H1 (cell line): Measurements from ENCODE around the gene LARP4B. TPM values are rescaled to one million over a fixed set of nuclear protein-coding genes. Genes with fewer than 3 reads are reported as not detected.

Source experiments
- CBX5 ChIP-seq: fragments of 300-800, 300-1000 bp; sonication (generic); IDR thresholded peaks from 2 replicates; pipeline ENCODE4 v1.7.1; 2016; ENCODE audit warnings: antibody characterized with exemption, low read length, low read depth
- EP300 ChIP-seq, 2 experiments: IDR thresholded peaks; 1 replicate in 1 of 2; 2 replicates in 1 of 2; pipeline ENCODE4 v1.6.1; 2011 to 2012; ENCODE audit warnings: low read depth in 2 of 2, low read length in 2 of 2, mild to moderate bottlenecking in 2 of 2, borderline replicate concordance in 1 of 2, inconsistent platforms in 1 of 2, moderate library complexity in 1 of 2
- POLR2A ChIP-seq, 2 experiments: IDR thresholded peaks; 1 replicate in 1 of 2; 2 replicates in 1 of 2; pipeline ENCODE4 v1.6.1; 2011; ENCODE audit warnings: low read depth in 2 of 2, low read length in 2 of 2, mild to moderate bottlenecking in 2 of 2; ENCODE audit errors: control extremely low read depth in 1 of 2
- SAP30 ChIP-seq: fragments of 300-600 bp; sonication (generic); IDR thresholded peaks from 2 replicates; pipeline ENCODE4 v1.7.1; 2012; ENCODE audit warnings: low read length, moderate library complexity, mild to moderate bottlenecking, inconsistent platforms; ENCODE audit not compliant: insufficient read depth, insufficient replicate concordance
- TBP ChIP-seq: IDR thresholded peaks from 2 replicates; pipeline ENCODE4 v1.6.1; 2011; ENCODE audit warnings: low read depth, low read length, improper control_type of control experiment
- polyA plus RNA-seq, 7 experiments: library from polyadenylated mRNA; depleted of rRNA in 3 of 7; stranded (reverse) in 5 of 7; unstranded in 2 of 7; fragments of >200 nt in 5 of 7; fragments of 200-250 nt in 2 of 7; gene quantifications; 1 replicate in 5 of 7; 2 replicates in 1 of 7; 4 replicates in 1 of 7; pipeline versions ENCODE4 v1.2.1 to v1.2.3, GENCODE V29; 2011 to 2013; ENCODE audit warnings: missing spikeins in 2 of 7, mixed read lengths in 2 of 7
- total RNA-seq: library from RNA; stranded (reverse); fragmentation: NEBNext Ultra II Directional; extraction: Animal tissue kit (Norgen Biotek cat#: 25700); gene quantifications from 2 replicates; pipeline ENCODE4 v1.2.1, GENCODE V29; 2021

LARP4B gene
- total and polyA plus RNA-seq, 2 of the 8 experiments (the other 6 are each of a cell fraction or from before 2014, with no cell fraction given), result 20.1 to 78.6 TPM

- TF ChIP-seq TBP (no peak), SAP30 (no peak), EP300 (IDR thresholded peaks at IDR 0.05; ENCODE audit: borderline replicate concordance in 1 of 2, low read depth in 2 of 2, low read length in 2 of 2) (no peak), POLR2A (IDR thresholded peaks at IDR 0.05; ENCODE audit: control extremely low read depth in 1 of 2, low read depth in 2 of 2, low read length in 2 of 2) (no peak), CBX5 (no peak)
These were observed 102.3 kb downstream of the LARP4B start (continued) for GRCh38 chr10:829241-829640.
